ENCODE results near the gene ZBTB37.

The ZBTB37 gene

GRCh38 chr1:173887627-173888026, 19.4 kb downstream of the ZBTB37 start:
- DNase-seq (ENCODE audit: low read depth), result no peak
- TF ChIP-seq CTCF (IDR thresholded peaks at IDR 0.05; ENCODE audit: low read depth, low read length, missing control alignments), result no peak
- H3K4me3 ChIP-seq (ENCODE audit: low read depth, low read length), result no peak overlapping the region

- H3K4me3 ChIP-seq (ENCODE audit: low read depth, low read length), result no peak overlapping the region
- DNase-seq (ENCODE audit: low read depth), result no peak
- TF ChIP-seq CTCF (IDR thresholded peaks at IDR 0.05; ENCODE audit: low read depth, low read length, missing control alignments), result no peak
Measured at GRCh38 chr1:173888749-173889148, 20.6 kb downstream of the ZBTB37 start.

GRCh38 chr1:173889885-173890284, 21.7 kb downstream of the ZBTB37 start:
- DNase-seq (ENCODE audit: low read depth), result no peak
- H3K4me3 ChIP-seq (ENCODE audit: low read depth, low read length), result no peak overlapping the region
- TF ChIP-seq CTCF (IDR thresholded peaks at IDR 0.05; ENCODE audit: low read depth, low read length, missing control alignments), result no peak

GRCh38 chr1:173893611-173894010, 25.4 kb downstream of the ZBTB37 start:
- no peak for DNase-seq (ENCODE audit: low read depth)
- H3K4me3 ChIP-seq (ENCODE audit: low read depth, low read length), result no peak overlapping the region
- TF ChIP-seq CTCF (IDR thresholded peaks at IDR 0.05; ENCODE audit: low read depth, low read length, missing control alignments), result no peak

GRCh38 chr1:173894189-173894588, 26.0 kb downstream of the ZBTB37 start:
- TF ChIP-seq CTCF (IDR thresholded peaks at IDR 0.05; ENCODE audit: low read depth, low read length, missing control alignments), result no peak
- no peak for DNase-seq (ENCODE audit: low read depth)
- H3K4me3 ChIP-seq (ENCODE audit: low read depth, low read length), result no peak overlapping the region

- no peak overlapping the region for H3K4me3 ChIP-seq (ENCODE audit: low read depth, low read length)
- DNase-seq (ENCODE audit: low read depth), result no peak
- TF ChIP-seq CTCF (IDR thresholded peaks at IDR 0.05; ENCODE audit: low read depth, low read length, missing control alignments), result no peak
Measured at GRCh38 chr1:173900427-173900826, 32.2 kb downstream of the ZBTB37 start.

- no peak for TF ChIP-seq CTCF (IDR thresholded peaks at IDR 0.05; ENCODE audit: low read depth, low read length, missing control alignments)
- no peak for DNase-seq (ENCODE audit: low read depth)
- H3K4me3 ChIP-seq (ENCODE audit: low read depth, low read length), result no peak overlapping the region
Measured at GRCh38 chr1:173900992-173901391, 32.8 kb downstream of the ZBTB37 start.

Data from GM12864 (cell line).